GM20431 (cell line): ENCODE results near the gene GRIK3.

Experiments used
- in situ Hi-C: fragments of 300-500 bp; cut with MseI, MboI; formaldehyde crosslinking; loops from one replicate; pipeline ENCODE4 v1.15.0; 2020; ENCODE audit warnings: low sequenced_read_pairs; ENCODE audit not compliant: unreplicated experiment

The GRIK3 gene

DNA sequence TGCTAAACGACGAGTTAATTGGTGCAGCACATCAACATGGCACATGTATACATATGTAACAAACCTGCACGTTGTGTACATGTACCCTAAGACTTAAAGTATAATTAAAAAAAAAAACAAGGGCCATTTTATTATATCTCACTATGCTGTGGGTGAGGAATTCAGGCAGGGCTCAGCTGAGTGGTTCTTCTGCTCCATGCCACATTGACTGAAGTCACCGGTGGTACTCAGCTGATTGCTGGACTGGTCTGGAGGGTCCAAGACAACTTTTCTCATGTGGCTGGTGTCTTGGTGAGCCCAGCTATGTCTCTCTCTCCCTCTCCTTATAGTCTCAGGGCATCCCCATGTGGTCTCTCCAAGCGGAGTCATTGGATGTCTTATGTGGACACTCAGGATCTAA lies 275.0 kb downstream of the GRIK3 start:
- in situ Hi-C loops = no loop called here

DNA sequence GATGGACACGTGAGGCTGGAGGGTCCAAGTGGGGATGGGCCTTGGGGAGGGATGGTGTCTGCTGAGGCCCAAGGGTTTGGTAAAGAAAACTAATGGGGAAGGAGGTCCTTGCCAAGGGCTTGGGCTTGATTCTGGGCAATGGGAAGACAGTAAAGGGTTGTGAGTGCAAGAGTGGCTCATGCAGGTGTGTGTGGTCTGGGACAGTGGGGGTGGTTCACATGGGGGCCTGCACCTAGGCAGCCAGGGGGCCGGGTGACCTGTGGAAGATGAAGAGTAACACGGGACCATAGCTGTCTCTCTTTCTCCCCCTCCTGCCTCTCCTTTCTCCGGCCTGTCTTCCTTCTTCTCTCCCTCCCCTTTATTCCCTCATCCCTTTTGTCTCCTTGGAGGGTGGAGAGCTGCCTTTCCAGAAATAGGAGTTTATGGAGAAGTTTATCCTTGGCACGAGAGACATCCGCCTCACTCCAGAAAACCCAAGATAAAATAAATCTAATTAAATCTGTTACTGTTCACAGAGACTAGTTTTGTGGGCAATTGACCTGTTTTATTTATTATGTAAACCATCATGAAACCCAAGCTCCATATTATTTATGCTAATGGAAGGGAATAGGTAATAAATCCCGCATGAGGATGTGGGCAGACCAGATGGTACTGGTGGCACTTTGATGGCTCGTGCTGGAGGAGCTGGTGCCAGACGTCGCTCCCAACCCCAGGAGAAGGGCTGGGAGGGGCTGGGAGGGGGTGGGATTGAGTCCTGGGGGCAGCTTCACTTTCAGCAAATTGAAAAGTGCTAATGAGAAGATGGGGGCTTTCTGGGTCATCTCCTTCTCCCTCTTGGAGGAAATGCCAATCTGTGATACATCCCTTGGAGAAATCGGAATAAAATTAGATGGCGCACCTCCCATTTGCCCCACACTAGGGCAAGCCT lies 278.7 kb downstream of the GRIK3 start:
- in situ Hi-C loops = no loop called here

- in situ Hi-C loops = no loop called here
These were observed 279.9 kb downstream of the GRIK3 start for GRCh38 chr1:36754366-36754765.

DNA sequence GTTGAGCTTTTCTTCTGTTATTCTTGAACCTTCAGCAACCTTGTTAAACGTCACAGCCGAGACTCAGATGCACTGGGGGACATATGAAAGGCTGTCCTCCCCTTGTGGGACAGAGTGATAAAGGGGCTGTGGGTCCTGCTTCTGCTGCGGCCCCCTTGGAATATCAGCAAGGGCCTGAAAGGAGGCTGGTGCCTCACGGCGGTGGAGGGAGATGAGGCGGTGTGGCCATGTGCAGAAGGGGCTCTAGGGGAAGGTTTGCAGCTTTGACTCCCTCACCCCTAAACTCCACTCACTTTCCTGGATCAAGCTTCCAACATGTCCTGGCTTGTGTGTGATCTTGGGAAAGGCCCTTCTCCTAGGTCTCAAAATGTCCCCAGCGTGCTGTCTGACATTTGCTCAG lies 280.9 kb downstream of the GRIK3 start:
- in situ Hi-C loops = no loop called here

GRCh38 chr1:36752891-36753361 lies 281.4 kb downstream of the GRIK3 start:
- in situ Hi-C loops = no loop called here

DNA sequence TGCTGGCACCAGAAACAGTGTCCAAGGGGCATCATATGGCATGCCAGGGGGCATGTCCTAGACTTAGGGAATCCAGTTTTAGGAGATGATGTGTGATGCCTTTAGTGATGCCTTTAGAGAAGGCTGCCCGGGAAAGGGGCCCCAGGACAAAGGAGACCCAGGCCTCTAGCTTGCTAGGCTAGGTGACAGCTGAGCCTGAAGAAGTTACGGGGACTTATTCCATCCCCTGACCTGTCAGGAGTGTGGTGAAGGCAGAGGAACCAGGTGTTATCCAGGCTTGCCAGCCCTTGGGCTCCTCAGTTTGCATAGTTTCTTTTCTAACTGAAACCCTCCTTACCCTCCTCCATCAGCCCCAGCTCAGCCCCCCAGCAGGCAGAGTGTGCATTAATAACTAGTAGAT lies 281.9 kb downstream of the GRIK3 start:
- in situ Hi-C loops = no loop called here

- in situ Hi-C loops = no loop called here
These were observed 282.8 kb downstream of the GRIK3 start for GRCh38 chr1:36751525-36751924.

DNA sequence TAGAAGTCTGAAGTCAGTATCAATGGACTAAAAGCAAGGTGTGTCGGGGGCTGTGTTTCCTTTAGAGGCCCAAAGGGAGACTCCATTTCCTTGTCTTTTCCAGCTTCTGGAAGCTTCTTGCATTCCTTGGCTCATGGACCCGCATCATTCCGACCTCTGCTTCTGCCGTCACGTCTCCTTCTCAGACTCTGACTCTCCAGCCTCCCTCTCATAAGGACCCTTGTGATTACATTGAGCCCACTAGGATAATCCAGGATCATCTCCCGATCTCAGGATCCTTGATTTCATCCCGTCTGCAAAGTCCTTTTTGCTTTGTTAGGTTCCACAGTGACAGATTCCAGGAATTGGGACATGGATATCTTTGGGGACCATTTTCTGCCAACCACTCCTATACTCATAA lies 285.8 kb downstream of the GRIK3 start:
- in situ Hi-C loops = no loop called here
